Lower leg skin (tissue), 4 donors: ENCODE results near the gene TRMT10B. TPM values are rescaled to one million over a fixed set of nuclear protein-coding genes. Genes with fewer than 3 reads are reported as not detected.
A peak's percentile ranks its signal among the peaks of the same experiment; 100 is the strongest.

Experiments
- DNase-seq, 2 donors: peaks; one replicate each; pipeline ENCODE4 v3.0.0-alpha.2; 2019; ENCODE audit warnings: low spot score in 2 of 2
- H3K4me3 ChIP-seq: fragments of 200-600 bp; sonication (generic); 2 replicates; pipeline ENCODE4 v1.5.1; 2017; ENCODE audit warnings: mild to moderate bottlenecking, low read depth; ENCODE audit not compliant: poor library complexity, severe bottlenecking
- POLR2A ChIP-seq, 2 donors: fragments of 450-650 bp; IDR thresholded peaks; one replicate each; pipeline ENCODE4 v1.6.1; 2016 to 2017; ENCODE audit warnings: antibody characterized with exemption in 2 of 2, mild to moderate bottlenecking in 1 of 2, moderate library complexity in 1 of 2
- WGBS, 2 donors: methylation state at CpG; one replicate each; pipeline ENCODE4 v1.1.5; 2018; 5-methylcytosine and 5-hydroxymethylcytosine counted together
- intact Hi-C: fragments of 100-400 bp; cut with DNase I; formaldehyde crosslinking; loops from one replicate; pipeline ENCODE4 v1.15.0; 2023; ENCODE audit warnings: low total_unique reads
- total RNA-seq, 4 donors: library from RNA; depleted of rRNA; stranded (reverse); fragments of >200 nt; gene quantifications; one replicate each; pipeline ENCODE4 v1.1.0, GENCODE V29; 2016
- TF ChIP-seq, protein P1 (sequence below), 3 donors: fragments of 450-650 bp; IDR thresholded peaks; one replicate each; pipeline ENCODE4 v1.5.1; 2016; ENCODE audit warnings: antibody characterized with exemption in 3 of 3, mild to moderate bottlenecking in 3 of 3, moderate library complexity in 2 of 3

The TRMT10B gene, protein sequence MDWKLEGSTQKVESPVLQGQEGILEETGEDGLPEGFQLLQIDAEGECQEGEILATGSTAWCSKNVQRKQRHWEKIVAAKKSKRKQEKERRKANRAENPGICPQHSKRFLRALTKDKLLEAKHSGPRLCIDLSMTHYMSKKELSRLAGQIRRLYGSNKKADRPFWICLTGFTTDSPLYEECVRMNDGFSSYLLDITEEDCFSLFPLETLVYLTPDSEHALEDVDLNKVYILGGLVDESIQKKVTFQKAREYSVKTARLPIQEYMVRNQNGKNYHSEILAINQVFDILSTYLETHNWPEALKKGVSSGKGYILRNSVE
- 10 to 100 TPM in 1 of 4 donors, 1 to 10 TPM in 3; 5.1 to 13.1 (median 6.1) TPM for total RNA-seq

DNA sequence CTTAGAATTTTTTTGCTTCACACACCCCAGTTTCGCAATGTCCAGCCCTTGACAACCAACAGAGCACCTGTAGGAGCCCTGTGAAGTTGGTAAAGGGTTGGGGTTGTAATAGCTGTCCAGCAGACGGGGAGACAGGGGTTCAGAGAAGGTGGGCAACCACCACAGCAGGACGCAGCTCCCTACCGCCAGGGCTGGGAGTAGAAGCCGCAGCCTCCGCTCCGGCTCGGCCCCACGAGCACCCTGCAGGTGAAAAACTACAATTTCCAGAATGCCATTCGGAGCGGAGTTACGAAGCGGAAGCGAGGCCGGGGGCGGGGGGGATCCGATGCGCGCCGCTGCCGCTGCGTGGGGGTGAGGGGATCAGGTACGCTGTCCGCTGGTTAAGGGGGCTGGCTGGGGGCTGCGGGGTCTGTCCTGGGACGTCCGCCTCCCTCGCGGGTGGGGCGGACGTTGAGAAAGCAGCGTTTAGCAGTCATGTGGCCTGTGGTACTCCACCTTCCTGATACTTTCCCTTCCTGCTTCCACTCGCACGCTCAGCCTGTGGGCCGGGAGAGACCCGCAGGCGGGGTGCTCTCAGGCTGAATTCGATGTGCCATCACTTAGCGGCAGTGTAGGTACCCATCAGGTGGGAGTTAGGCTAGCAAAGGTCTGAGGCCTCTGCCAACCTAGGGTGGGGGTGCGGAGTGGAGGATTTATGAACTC, at the start of gene TRMT10B:
TRMT10B (plus strand) TSS at position 317 of the 702 bp plus-strand sequence. CDS start 8,127 bp downstream, outside the sequence.
- WGBS, 2 donors, result 4% methylated on average over 40 of the region's 40 CpGs
- TF ChIP-seq, protein P1, sequence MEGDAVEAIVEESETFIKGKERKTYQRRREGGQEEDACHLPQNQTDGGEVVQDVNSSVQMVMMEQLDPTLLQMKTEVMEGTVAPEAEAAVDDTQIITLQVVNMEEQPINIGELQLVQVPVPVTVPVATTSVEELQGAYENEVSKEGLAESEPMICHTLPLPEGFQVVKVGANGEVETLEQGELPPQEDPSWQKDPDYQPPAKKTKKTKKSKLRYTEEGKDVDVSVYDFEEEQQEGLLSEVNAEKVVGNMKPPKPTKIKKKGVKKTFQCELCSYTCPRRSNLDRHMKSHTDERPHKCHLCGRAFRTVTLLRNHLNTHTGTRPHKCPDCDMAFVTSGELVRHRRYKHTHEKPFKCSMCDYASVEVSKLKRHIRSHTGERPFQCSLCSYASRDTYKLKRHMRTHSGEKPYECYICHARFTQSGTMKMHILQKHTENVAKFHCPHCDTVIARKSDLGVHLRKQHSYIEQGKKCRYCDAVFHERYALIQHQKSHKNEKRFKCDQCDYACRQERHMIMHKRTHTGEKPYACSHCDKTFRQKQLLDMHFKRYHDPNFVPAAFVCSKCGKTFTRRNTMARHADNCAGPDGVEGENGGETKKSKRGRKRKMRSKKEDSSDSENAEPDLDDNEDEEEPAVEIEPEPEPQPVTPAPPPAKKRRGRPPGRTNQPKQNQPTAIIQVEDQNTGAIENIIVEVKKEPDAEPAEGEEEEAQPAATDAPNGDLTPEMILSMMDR (IDR thresholded peaks at IDR 0.05), result no peak
- TF ChIP-seq POLR2A (IDR thresholded peaks at IDR 0.05), result no peak
- DNase-seq, result peak; percentile 31 to 91
- peak within 1 kb of the TSS; percentile 59 for H3K4me3 ChIP-seq
- intact Hi-C loops, result no loop called here

DNA sequence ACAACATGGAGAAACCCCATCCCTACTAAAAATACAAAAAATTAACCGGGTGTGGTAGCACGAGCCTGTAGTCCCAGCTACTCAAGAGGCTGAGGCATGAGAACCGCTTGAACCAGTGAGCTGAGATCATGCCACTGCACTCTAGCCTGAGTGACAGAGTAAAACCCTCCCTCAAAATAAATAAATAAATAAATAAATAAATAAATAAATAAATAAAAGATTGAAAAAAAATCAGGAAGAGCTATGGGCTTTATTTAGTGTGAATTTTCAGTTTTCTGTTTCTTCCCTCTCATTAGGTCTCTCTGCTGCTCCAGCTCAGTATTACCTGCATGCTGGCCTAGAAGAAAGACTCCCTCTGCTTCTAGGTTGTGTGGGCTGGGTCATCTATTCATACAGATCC, 47.8 kb upstream of the TRMT10B start:
- intact Hi-C loops, result no loop called here

DNA sequence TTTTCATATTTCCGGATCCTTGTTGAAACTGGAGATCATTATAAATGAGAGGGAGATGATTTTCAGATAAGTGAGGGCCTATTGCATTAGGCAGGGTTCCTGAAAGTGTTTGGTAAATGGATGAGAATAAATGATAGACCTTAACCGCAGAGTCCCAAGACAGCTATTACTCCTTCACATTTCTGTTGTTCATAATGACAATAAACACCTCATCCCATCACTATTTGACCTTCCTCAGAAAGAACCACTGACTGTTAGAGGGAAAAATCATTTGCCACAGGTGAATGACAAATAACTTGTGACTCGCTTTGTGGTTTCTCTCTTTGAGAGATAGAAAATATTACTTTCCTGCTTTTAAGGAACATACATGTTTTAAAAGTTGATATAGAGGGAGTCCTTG, 47.3 kb upstream of the TRMT10B start:
- WGBS, 2 donors, result 88 to 91% methylated on average over 3 of the region's 3 CpGs
- TF ChIP-seq POLR2A (IDR thresholded peaks at IDR 0.05), result no peak
- TF ChIP-seq, protein P1 (IDR thresholded peaks at IDR 0.05), result no peak
- intact Hi-C loops, result no loop called here
- H3K4me3 ChIP-seq, result no peak overlapping the region
- DNase-seq, result no peak

More for the DNA sequence above, 47.8 kb upstream of the TRMT10B start:
- DNase-seq, result no peak
- H3K4me3 ChIP-seq, result no peak overlapping the region
- TF ChIP-seq POLR2A (IDR thresholded peaks at IDR 0.05), result no peak
- WGBS, 2 donors, result 52 to 72% methylated on average over 3 of the region's 3 CpGs

DNA sequence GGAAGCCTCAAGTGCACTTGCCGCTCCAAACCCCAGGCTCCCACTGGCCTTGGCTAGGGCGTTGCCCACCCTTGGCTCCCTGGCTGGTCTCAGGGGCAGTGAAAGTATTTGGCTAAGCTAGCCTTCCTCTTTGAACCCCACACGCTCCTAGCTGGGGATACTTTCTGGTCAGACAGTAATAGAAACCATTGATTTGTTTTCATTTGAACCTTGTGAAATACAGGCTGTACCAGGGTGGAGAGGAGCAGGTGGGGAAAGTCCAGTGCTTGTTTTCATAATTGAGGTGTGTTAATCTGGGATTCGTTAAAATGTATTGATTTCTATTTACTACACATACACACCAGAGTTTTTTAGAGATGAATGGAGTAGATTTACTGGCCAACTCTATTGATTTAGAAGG, 45.9 kb upstream of the TRMT10B start:
- TF ChIP-seq POLR2A (IDR thresholded peaks at IDR 0.05), result no peak
- TF ChIP-seq, protein P1 (IDR thresholded peaks at IDR 0.05), result no peak
- no peak for DNase-seq
- intact Hi-C loops, result no loop called here
- H3K4me3 ChIP-seq, result no peak overlapping the region
- 84 to 91% methylated on average over 4 of the region's 4 CpGs for WGBS, 2 donors

DNA sequence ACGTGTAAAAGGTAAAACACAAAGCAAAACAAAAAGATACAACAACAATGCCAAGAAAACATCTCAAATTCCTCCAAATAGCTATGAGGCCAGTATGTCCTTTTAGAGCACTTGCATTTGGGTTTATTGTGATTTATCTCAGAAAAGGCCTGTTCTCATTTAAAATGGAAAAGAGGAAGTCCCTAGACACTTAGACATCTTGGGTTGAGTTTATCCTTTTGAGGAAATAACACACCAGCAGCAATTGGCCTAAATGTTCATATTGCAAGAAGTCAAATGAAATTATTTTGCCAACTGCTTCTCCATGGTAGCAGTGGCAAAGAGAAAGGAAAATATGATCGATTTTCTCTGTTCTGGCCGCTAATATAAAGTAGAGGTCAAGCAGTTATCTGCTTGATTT, 43.6 kb upstream of the TRMT10B start:
- no peak for DNase-seq
- no peak overlapping the region for H3K4me3 ChIP-seq
- intact Hi-C loops, result no loop called here
- no peak for TF ChIP-seq POLR2A (IDR thresholded peaks at IDR 0.05)
- TF ChIP-seq, protein P1 (IDR thresholded peaks at IDR 0.05), result no peak
- WGBS, 2 donors, result 93 to 97% methylated on average over 3 of the region's 3 CpGs

DNA sequence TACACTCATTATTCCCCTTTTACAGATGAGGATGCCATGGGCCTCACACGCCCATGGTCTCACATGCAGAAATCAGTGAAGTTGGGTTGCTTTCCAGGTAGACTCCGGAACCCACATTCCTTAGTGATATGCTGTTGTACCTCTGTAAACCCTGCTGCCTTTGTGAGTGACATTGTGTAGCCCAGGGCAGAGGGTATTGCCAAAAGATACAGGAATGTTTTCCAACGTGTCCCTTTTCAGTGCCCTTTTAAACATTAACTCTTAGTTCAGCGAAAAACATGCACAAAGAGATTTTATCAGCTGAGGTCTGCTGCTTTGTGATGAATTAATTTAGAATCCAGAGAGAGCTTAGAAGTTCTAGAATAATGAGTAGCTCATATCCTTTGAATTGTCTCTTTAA, 38.3 kb upstream of the TRMT10B start:
- 58 to 67% methylated on average over 4 of the region's 4 CpGs for WGBS, 2 donors
- no peak for TF ChIP-seq POLR2A (IDR thresholded peaks at IDR 0.05)
- TF ChIP-seq, protein P1 (IDR thresholded peaks at IDR 0.05), result no peak
- no peak for DNase-seq
- H3K4me3 ChIP-seq, result no peak overlapping the region
- intact Hi-C loops, result no loop called here
